ENCODE measurements around the gene NEK3. TPM values are rescaled to one million over a fixed set of nuclear protein-coding genes. Genes with fewer than 3 reads are reported as not detected.
A peak's percentile ranks its signal among the peaks of the same experiment; 100 is the strongest.
"Not testable (repeated sequence)": the region's sequence is repeated elsewhere in the genome, so short reads cannot be mapped to it uniquely, and the experiment has no call there.

Gene NEK3
- total and polyA plus RNA-seq, 3 experiments from 2014 or later = 1.2 to 2.7 (median 1.5) TPM

- no peaks in the 10 kb centered on the region for H3K27me3 ChIP-seq (ENCODE audit: insufficient read depth, low read length, poor library complexity, severe bottlenecking)
- H3K4me3 ChIP-seq (ENCODE audit: low read length) = no peak overlapping the region
- CTCF ChIA-PET = no interaction called here
- POLR2A ChIA-PET = no interaction called here
- Mint-ChIP-seq H3K36me3 (no peaks in the 10 kb centered on the region), H3K27me3 (peaks cover 0 to 12% of the 10 kb centered on the region in 2 donors), H3K4me3 (no peak overlapping the region), H3K9me3 (no peaks in the 10 kb centered on the region), H3K27ac (no peak overlapping the region), H3K4me1 (no peaks in the 10 kb centered on the region)
- DNase-seq = no peak
- H3K36me3 ChIP-seq (ENCODE audit: insufficient read depth, low read length) = no peaks in the 10 kb centered on the region
- no peaks in the 10 kb centered on the region for H3K9me3 ChIP-seq (ENCODE audit: low read length)
- H3K27ac ChIP-seq (ENCODE audit: low read depth, low read length) = no peak overlapping the region
- H3K4me1 ChIP-seq (ENCODE audit: insufficient read depth, low read length) = no peaks in the 10 kb centered on the region
Observed at GRCh38 chr13:52104624-52105023, 54.8 kb downstream of the NEK3 start.

- Mint-ChIP-seq H3K4me1 (no peaks in the 10 kb centered on the region), H3K27me3 (peaks cover 0 to 10% of the 10 kb centered on the region in 2 donors), H3K9me3 (no peaks in the 10 kb centered on the region), H3K27ac (no peak overlapping the region), H3K36me3 (no peaks in the 10 kb centered on the region), H3K4me3 (no peak overlapping the region)
- Histone ChIP-seq H3K4me3 (ENCODE audit: low read length) (no peak overlapping the region), H3K9me3 (ENCODE audit: low read length) (no peaks in the 10 kb centered on the region), H3K27me3 (ENCODE audit: insufficient read depth, low read length, poor library complexity, severe bottlenecking) (no peaks in the 10 kb centered on the region), H3K27ac (ENCODE audit: low read depth, low read length) (no peak overlapping the region), H3K4me1 (ENCODE audit: insufficient read depth, low read length) (no peaks in the 10 kb centered on the region), H3K36me3 (ENCODE audit: insufficient read depth, low read length) (no peaks in the 10 kb centered on the region)
- POLR2A ChIA-PET = no interaction called here
- CTCF ChIA-PET = no interaction called here
- no peak for DNase-seq
Observed at GRCh38 chr13:52103386-52103785, 56.0 kb downstream of the NEK3 start.

GRCh38 chr13:52102423-52102822, 57.0 kb downstream of the NEK3 start:
- H3K4me3 Mint-ChIP-seq; H3K27ac Mint-ChIP-seq; H3K36me3 Mint-ChIP-seq; H3K27me3 ChIP-seq (ENCODE audit: insufficient read depth, low read length, poor library complexity, severe bottlenecking); H3K9me3 Mint-ChIP-seq; H3K9me3 ChIP-seq (ENCODE audit: low read length); H3K4me1 ChIP-seq (ENCODE audit: insufficient read depth, low read length); POLR2A ChIA-PET; H3K4me1 Mint-ChIP-seq; H3K36me3 ChIP-seq (ENCODE audit: insufficient read depth, low read length); H3K27ac ChIP-seq (ENCODE audit: low read depth, low read length); CTCF ChIA-PET; H3K4me3 ChIP-seq (ENCODE audit: low read length); DNase-seq: not testable (repeated sequence)
- peaks cover 0 to 10% of the 10 kb centered on the region in 2 donors for H3K27me3 Mint-ChIP-seq

- Histone ChIP-seq H3K36me3 (ENCODE audit: insufficient read depth, low read length) (no peaks in the 10 kb centered on the region), H3K4me3 (ENCODE audit: low read length) (no peak overlapping the region), H3K27me3 (ENCODE audit: insufficient read depth, low read length, poor library complexity, severe bottlenecking) (no peaks in the 10 kb centered on the region), H3K9me3 (ENCODE audit: low read length) (no peaks in the 10 kb centered on the region), H3K4me1 (ENCODE audit: insufficient read depth, low read length) (no peaks in the 10 kb centered on the region), H3K27ac (ENCODE audit: low read depth, low read length) (no peak overlapping the region)
- no peak for DNase-seq
- Mint-ChIP-seq H3K27me3 (peaks cover 6 to 14% of the 10 kb centered on the region in 2 donors), H3K4me3 (no peak overlapping the region), H3K4me1 (no peaks in the 10 kb centered on the region), H3K9me3 (no peaks in the 10 kb centered on the region), H3K27ac (peak overlapping the region in 1 of 8 donors; percentile 59), H3K36me3 (no peaks in the 10 kb centered on the region)
- ChIA-PET CTCF (no interaction called here), POLR2A (no interaction called here)
Observed at GRCh38 chr13:52097197-52097596, 62.2 kb downstream of the NEK3 start.

GRCh38 chr13:52096748-52097147, 62.6 kb downstream of the NEK3 start:
- POLR2A ChIA-PET = no interaction called here
- H3K27me3 ChIP-seq (ENCODE audit: insufficient read depth, low read length, poor library complexity, severe bottlenecking) = no peaks in the 10 kb centered on the region
- Mint-ChIP-seq H3K27me3 (peaks cover 7 to 12% of the 10 kb centered on the region in 2 donors), H3K4me1 (no peaks in the 10 kb centered on the region), H3K9me3 (no peaks in the 10 kb centered on the region), H3K4me3 (no peak overlapping the region), H3K36me3 (no peaks in the 10 kb centered on the region), H3K27ac (peak overlapping the region in 1 of 8 donors; percentile 59)
- no peak for DNase-seq
- H3K9me3 ChIP-seq (ENCODE audit: low read length) = no peaks in the 10 kb centered on the region
- H3K4me1 ChIP-seq (ENCODE audit: insufficient read depth, low read length) = no peaks in the 10 kb centered on the region
- CTCF ChIA-PET = no interaction called here
- no peaks in the 10 kb centered on the region for H3K36me3 ChIP-seq (ENCODE audit: insufficient read depth, low read length)
- no peak overlapping the region for H3K4me3 ChIP-seq (ENCODE audit: low read length)
- no peak overlapping the region for H3K27ac ChIP-seq (ENCODE audit: low read depth, low read length)

GRCh38 chr13:52096062-52096461, 63.3 kb downstream of the NEK3 start:
- ChIA-PET CTCF (no interaction called here), POLR2A (no interaction called here)
- H3K27me3 Mint-ChIP-seq = peaks cover 8 to 14% of the 10 kb centered on the region in 2 donors
- DNase-seq = no peak
- Histone ChIP-seq H3K36me3 (ENCODE audit: insufficient read depth, low read length) (no peaks in the 10 kb centered on the region), H3K27ac (ENCODE audit: low read depth, low read length) (no peak overlapping the region), H3K9me3 (ENCODE audit: low read length) (no peaks in the 10 kb centered on the region), H3K4me3 (ENCODE audit: low read length) (no peak overlapping the region), H3K27me3 (ENCODE audit: insufficient read depth, low read length, poor library complexity, severe bottlenecking) (no peaks in the 10 kb centered on the region), H3K4me1 (ENCODE audit: insufficient read depth, low read length) (no peaks in the 10 kb centered on the region)
- H3K4me3 Mint-ChIP-seq = no peak overlapping the region
- no peaks in the 10 kb centered on the region for H3K36me3 Mint-ChIP-seq
- H3K9me3 Mint-ChIP-seq = no peaks in the 10 kb centered on the region
- H3K4me1 Mint-ChIP-seq = no peaks in the 10 kb centered on the region
- peak overlapping the region in 1 of 8 donors; percentile 21 for H3K27ac Mint-ChIP-seq

GRCh38 chr13:52092087-52092486, 67.3 kb downstream of the NEK3 start:
- Histone ChIP-seq H3K27ac (ENCODE audit: low read depth, low read length) (no peak overlapping the region), H3K4me1 (ENCODE audit: insufficient read depth, low read length) (no peaks in the 10 kb centered on the region), H3K36me3 (ENCODE audit: insufficient read depth, low read length) (no peaks in the 10 kb centered on the region), H3K27me3 (ENCODE audit: insufficient read depth, low read length, poor library complexity, severe bottlenecking) (no peaks in the 10 kb centered on the region), H3K9me3 (ENCODE audit: low read length) (no peaks in the 10 kb centered on the region), H3K4me3 (ENCODE audit: low read length) (no peak overlapping the region)
- Mint-ChIP-seq H3K9me3 (no peaks in the 10 kb centered on the region), H3K36me3 (no peaks in the 10 kb centered on the region), H3K4me1 (no peaks in the 10 kb centered on the region), H3K27ac (no peak overlapping the region), H3K27me3 (peaks cover 15 to 27% of the 10 kb centered on the region in 2 donors), H3K4me3 (no peak overlapping the region)
- CTCF ChIA-PET = no interaction called here
- DNase-seq = no peak
- POLR2A ChIA-PET = no interaction called here

GRCh38 chr13:52091473-52091872, 67.9 kb downstream of the NEK3 start:
- Mint-ChIP-seq H3K27ac (no peak overlapping the region), H3K4me1 (no peaks in the 10 kb centered on the region), H3K27me3 (peaks cover 11 to 33% of the 10 kb centered on the region in 2 donors), H3K36me3 (no peaks in the 10 kb centered on the region), H3K9me3 (no peaks in the 10 kb centered on the region), H3K4me3 (no peak overlapping the region)
- no peak overlapping the region for H3K4me3 ChIP-seq (ENCODE audit: low read length)
- no peaks in the 10 kb centered on the region for H3K4me1 ChIP-seq (ENCODE audit: insufficient read depth, low read length)
- no peak for DNase-seq
- CTCF ChIA-PET = no interaction called here
- no peaks in the 10 kb centered on the region for H3K9me3 ChIP-seq (ENCODE audit: low read length)
- no peak overlapping the region for H3K27ac ChIP-seq (ENCODE audit: low read depth, low read length)
- no peaks in the 10 kb centered on the region for H3K27me3 ChIP-seq (ENCODE audit: insufficient read depth, low read length, poor library complexity, severe bottlenecking)
- POLR2A ChIA-PET = no interaction called here
- H3K36me3 ChIP-seq (ENCODE audit: insufficient read depth, low read length) = no peaks in the 10 kb centered on the region

- Mint-ChIP-seq H3K36me3 (no peaks in the 10 kb centered on the region), H3K4me1 (no peaks in the 10 kb centered on the region), H3K9me3 (no peaks in the 10 kb centered on the region), H3K27me3 (peaks cover 3 to 20% of the 10 kb centered on the region in 2 donors), H3K27ac (no peak overlapping the region), H3K4me3 (no peak overlapping the region)
- DNase-seq = no peak
- Histone ChIP-seq H3K9me3 (ENCODE audit: low read length) (no peaks in the 10 kb centered on the region), H3K4me3 (ENCODE audit: low read length) (no peak overlapping the region), H3K27me3 (ENCODE audit: insufficient read depth, low read length, poor library complexity, severe bottlenecking) (no peaks in the 10 kb centered on the region), H3K27ac (ENCODE audit: low read depth, low read length) (no peak overlapping the region), H3K4me1 (ENCODE audit: insufficient read depth, low read length) (no peaks in the 10 kb centered on the region), H3K36me3 (ENCODE audit: insufficient read depth, low read length) (no peaks in the 10 kb centered on the region)
- POLR2A ChIA-PET = no interaction called here
- CTCF ChIA-PET = interaction anchor here (0.7 to 1.8 kb wide), 2 partner anchors 24 to 44 kb away, joined by 3 to 5 read pairs; partner anchors contain the start of gene NEK5
Observed at GRCh38 chr13:52085421-52085820, 74.0 kb downstream of the NEK3 start.

All from CD8-positive, alpha-beta memory T cell (primary cell).